ENCODE results near the gene CXCL14.

- TF ChIP-seq CTCF (IDR thresholded peaks at IDR 0.05; ENCODE audit: low read length) = no peak
- TF ChIP-seq EZH2phosphoT487 (IDR thresholded peaks at IDR 0.05; ENCODE audit: low read length) = no peak
- no peak for TF ChIP-seq EZH2 (optimal IDR thresholded peaks at IDR 0.05; ENCODE audit: low read depth, low read length)
These were observed 36.8 kb downstream of the CXCL14 start for GRCh38 chr5:135541807-135542502.

All from MM.1S (cell line).